ENCODE data around the gene SERPINE2.

The SERPINE2 gene

DNA sequence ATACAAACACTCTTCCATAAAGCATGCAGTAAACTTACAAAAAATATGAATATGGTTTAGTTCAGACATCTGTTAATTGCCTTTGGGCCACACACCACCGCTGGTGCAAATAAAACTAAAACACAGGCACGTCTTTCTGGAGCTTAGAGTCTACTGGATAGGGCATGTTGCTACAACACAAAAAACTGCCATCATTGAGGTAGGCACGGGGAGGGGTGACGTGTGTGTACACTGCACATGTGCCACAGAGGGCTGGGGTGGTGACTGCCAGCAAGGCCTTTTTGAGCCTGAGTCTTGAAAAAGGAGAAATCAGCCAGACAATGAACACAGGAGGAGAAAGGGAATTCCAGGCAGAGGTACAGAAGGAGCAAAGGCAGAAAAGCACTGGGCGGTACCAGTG lies 5.1 kb downstream of the SERPINE2 start:
- H3K36me3 ChIP-seq (ENCODE audit: insufficient read depth, low read length) = no peaks in the 10 kb centered on the region

DNA sequence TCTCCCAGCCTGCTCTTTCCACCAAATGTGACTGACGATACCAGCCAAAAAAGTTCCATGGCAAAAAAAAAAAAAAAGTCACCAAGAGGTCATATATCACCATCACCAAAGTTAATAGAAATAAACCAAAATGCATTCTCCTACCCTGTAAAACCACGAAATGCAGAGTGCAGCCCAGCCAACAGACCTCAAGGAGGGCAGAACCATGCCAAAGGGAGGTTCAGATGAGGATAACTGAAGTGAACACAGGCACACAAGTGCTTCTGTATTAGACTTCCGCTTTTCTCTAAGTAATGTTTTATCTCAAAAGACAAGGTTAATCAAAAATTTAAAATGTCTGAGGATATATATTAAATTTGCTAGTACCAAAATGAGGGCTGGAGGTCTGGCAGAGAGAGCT lies 5.5 kb downstream of the SERPINE2 start:
- H3K4me1 ChIP-seq (ENCODE audit: insufficient read depth, low read length, severe bottlenecking) = peaks cover 4% of the 10 kb centered on the region
- no peaks in the 10 kb centered on the region for H4K20me1 ChIP-seq (ENCODE audit: insufficient read depth, low read length)
- H3K4me2 ChIP-seq (ENCODE audit: low read length) = no peak overlapping the region
- no peak for TF ChIP-seq EZH2 (IDR thresholded peaks at IDR 0.05; ENCODE audit: borderline replicate concordance, low read length)
- no peaks in the 10 kb centered on the region for H3K79me2 ChIP-seq (ENCODE audit: insufficient read depth, low read length)
- H3K36me3 ChIP-seq (ENCODE audit: insufficient read depth, low read length) = no peaks in the 10 kb centered on the region
- H3K9me3 ChIP-seq (ENCODE audit: low read length) = no peaks in the 10 kb centered on the region
- no peak overlapping the region for H3K9ac ChIP-seq (ENCODE audit: low read length)
- H3K27ac ChIP-seq (ENCODE audit: low read depth, low read length, poor library complexity, severe bottlenecking) = no peak overlapping the region
- H3K27me3 ChIP-seq (ENCODE audit: insufficient read depth, low read length) = peaks cover 6% of the 10 kb centered on the region; the same call in 1 of the 2 replicates
- H3K4me3 ChIP-seq (ENCODE audit: low read depth, low read length, poor library complexity, severe bottlenecking) = no peak overlapping the region
- H2AFZ ChIP-seq (ENCODE audit: low read length) = no peak overlapping the region
- H3F3A ChIP-seq (ENCODE audit: insufficient read depth, low read length) = no peaks in the 10 kb centered on the region
- H3K9me2 ChIP-seq (ENCODE audit: low read depth, low read length) = no peaks in the 10 kb centered on the region

More for the DNA sequence above, 5.1 kb downstream of the SERPINE2 start:
- Histone ChIP-seq H3K4me3 (ENCODE audit: low read depth, low read length, poor library complexity, severe bottlenecking) (no peak overlapping the region), H3K4me1 (ENCODE audit: insufficient read depth, low read length, severe bottlenecking) (peaks cover 4% of the 10 kb centered on the region), H3K27me3 (ENCODE audit: insufficient read depth, low read length) (peaks cover 6% of the 10 kb centered on the region; the same call in 1 of the 2 replicates), H4K20me1 (ENCODE audit: insufficient read depth, low read length) (no peaks in the 10 kb centered on the region), H3K9ac (ENCODE audit: low read length) (no peak overlapping the region), H3K27ac (ENCODE audit: low read depth, low read length, poor library complexity, severe bottlenecking) (no peak overlapping the region), H3K9me2 (ENCODE audit: low read depth, low read length) (no peaks in the 10 kb centered on the region), H2AFZ (ENCODE audit: low read length) (no peak overlapping the region), H3K79me2 (ENCODE audit: insufficient read depth, low read length) (no peaks in the 10 kb centered on the region), H3F3A (ENCODE audit: insufficient read depth, low read length) (no peaks in the 10 kb centered on the region), H3K4me2 (ENCODE audit: low read length) (no peak overlapping the region), H3K9me3 (ENCODE audit: low read length) (no peaks in the 10 kb centered on the region)
- TF ChIP-seq, protein P1, sequence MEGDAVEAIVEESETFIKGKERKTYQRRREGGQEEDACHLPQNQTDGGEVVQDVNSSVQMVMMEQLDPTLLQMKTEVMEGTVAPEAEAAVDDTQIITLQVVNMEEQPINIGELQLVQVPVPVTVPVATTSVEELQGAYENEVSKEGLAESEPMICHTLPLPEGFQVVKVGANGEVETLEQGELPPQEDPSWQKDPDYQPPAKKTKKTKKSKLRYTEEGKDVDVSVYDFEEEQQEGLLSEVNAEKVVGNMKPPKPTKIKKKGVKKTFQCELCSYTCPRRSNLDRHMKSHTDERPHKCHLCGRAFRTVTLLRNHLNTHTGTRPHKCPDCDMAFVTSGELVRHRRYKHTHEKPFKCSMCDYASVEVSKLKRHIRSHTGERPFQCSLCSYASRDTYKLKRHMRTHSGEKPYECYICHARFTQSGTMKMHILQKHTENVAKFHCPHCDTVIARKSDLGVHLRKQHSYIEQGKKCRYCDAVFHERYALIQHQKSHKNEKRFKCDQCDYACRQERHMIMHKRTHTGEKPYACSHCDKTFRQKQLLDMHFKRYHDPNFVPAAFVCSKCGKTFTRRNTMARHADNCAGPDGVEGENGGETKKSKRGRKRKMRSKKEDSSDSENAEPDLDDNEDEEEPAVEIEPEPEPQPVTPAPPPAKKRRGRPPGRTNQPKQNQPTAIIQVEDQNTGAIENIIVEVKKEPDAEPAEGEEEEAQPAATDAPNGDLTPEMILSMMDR (IDR thresholded peaks at IDR 0.05; ENCODE audit: low read length) = no peak

DNA sequence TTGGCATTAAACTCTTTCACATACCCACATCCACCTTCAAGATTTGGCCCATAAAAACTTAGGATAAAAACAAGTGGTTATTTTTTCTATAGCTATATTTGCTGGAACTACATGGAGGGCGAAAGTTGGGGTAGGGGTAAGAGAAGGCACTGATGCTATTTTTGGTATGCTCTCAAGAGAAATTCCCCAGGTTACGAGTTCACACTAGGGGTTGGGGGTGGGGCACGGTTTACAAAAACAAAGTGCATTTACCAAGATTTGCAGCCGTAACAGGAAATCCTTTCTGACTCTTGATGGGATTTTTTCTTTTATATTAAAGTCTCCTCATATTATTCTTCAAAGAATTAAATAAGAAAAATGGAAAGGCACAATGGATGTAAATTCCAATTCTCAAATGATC lies 6.8 kb downstream of the SERPINE2 start:
- TF ChIP-seq, protein P1 (IDR thresholded peaks at IDR 0.05; ENCODE audit: low read length) = no peak
- no peak for TF ChIP-seq EZH2 (IDR thresholded peaks at IDR 0.05; ENCODE audit: borderline replicate concordance, low read length)
- H3K9me3 ChIP-seq (ENCODE audit: low read length) = no peaks in the 10 kb centered on the region
- H4K20me1 ChIP-seq (ENCODE audit: insufficient read depth, low read length) = no peaks in the 10 kb centered on the region
- H3K36me3 ChIP-seq (ENCODE audit: insufficient read depth, low read length) = no peaks in the 10 kb centered on the region
- H3K4me1 ChIP-seq (ENCODE audit: insufficient read depth, low read length, severe bottlenecking) = no peaks in the 10 kb centered on the region
- no peaks in the 10 kb centered on the region for H3K79me2 ChIP-seq (ENCODE audit: insufficient read depth, low read length)
- H3K27ac ChIP-seq (ENCODE audit: low read depth, low read length, poor library complexity, severe bottlenecking) = no peak overlapping the region
- H3F3A ChIP-seq (ENCODE audit: insufficient read depth, low read length) = no peaks in the 10 kb centered on the region
- no peak overlapping the region for H3K9ac ChIP-seq (ENCODE audit: low read length)
- no peaks in the 10 kb centered on the region for H3K9me2 ChIP-seq (ENCODE audit: low read depth, low read length)
- no peak overlapping the region for H3K4me2 ChIP-seq (ENCODE audit: low read length)
- H3K4me3 ChIP-seq (ENCODE audit: low read depth, low read length, poor library complexity, severe bottlenecking) = no peak overlapping the region
- H3K27me3 ChIP-seq (ENCODE audit: insufficient read depth, low read length) = peaks cover 5% of the 10 kb centered on the region; the same call in 1 of the 2 replicates
- no peak overlapping the region for H2AFZ ChIP-seq (ENCODE audit: low read length)

DNA sequence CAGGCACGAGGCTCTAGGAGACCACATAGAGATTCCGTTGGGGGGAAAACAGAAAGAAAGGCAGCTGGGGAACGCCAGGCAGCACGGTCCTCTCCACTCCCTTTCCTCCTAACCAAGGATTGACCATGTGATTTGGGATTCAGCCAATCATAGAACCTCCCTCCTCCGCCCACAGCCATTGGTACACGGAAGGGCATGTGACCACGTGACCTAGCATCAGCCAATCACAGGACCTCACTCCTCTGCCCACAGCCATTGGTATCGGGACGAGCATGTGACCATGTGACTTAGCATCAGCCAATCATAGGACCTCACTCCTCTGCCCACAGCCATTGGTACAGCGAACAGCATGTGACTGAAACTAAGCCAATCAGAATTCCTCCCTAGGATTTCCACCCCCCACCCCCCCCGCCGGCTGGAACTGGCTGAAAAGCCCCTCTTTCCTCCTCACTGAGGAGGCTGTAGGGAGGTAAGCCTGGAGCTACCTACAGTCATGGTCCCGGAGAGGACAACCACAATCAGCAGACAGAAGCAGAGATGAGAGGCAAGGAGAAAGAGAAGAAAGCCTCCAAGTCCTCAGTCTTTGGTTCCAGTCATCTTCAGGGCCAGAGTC lies 7.6 kb downstream of the SERPINE2 start:
- TF ChIP-seq, protein P1 (IDR thresholded peaks at IDR 0.05; ENCODE audit: low read length) = no peak
- no peak for TF ChIP-seq EZH2 (IDR thresholded peaks at IDR 0.05; ENCODE audit: borderline replicate concordance, low read length)
- Histone ChIP-seq H3K79me2 (ENCODE audit: insufficient read depth, low read length) (no peaks in the 10 kb centered on the region), H3K27ac (ENCODE audit: low read depth, low read length, poor library complexity, severe bottlenecking) (no peak overlapping the region)

More for the DNA sequence above, 7.6 kb downstream of the SERPINE2 start:
- Histone ChIP-seq H3K36me3 (ENCODE audit: insufficient read depth, low read length) (no peaks in the 10 kb centered on the region), H3K4me2 (ENCODE audit: low read length) (no peak overlapping the region), H3F3A (ENCODE audit: insufficient read depth, low read length) (no peaks in the 10 kb centered on the region), H3K4me1 (ENCODE audit: insufficient read depth, low read length, severe bottlenecking) (no peaks in the 10 kb centered on the region), H3K9ac (ENCODE audit: low read length) (no peak overlapping the region), H3K27me3 (ENCODE audit: insufficient read depth, low read length) (no peaks in the 10 kb centered on the region), H3K9me3 (ENCODE audit: low read length) (no peaks in the 10 kb centered on the region), H2AFZ (ENCODE audit: low read length) (no peak overlapping the region), H3K9me2 (ENCODE audit: low read depth, low read length) (no peaks in the 10 kb centered on the region), H3K4me3 (ENCODE audit: low read depth, low read length, poor library complexity, severe bottlenecking) (no peak overlapping the region), H4K20me1 (ENCODE audit: insufficient read depth, low read length) (no peaks in the 10 kb centered on the region)

All from OCI-LY1 (cell line).